ENCODE results near the gene HOXB4.

The HOXB4 gene

DNA sequence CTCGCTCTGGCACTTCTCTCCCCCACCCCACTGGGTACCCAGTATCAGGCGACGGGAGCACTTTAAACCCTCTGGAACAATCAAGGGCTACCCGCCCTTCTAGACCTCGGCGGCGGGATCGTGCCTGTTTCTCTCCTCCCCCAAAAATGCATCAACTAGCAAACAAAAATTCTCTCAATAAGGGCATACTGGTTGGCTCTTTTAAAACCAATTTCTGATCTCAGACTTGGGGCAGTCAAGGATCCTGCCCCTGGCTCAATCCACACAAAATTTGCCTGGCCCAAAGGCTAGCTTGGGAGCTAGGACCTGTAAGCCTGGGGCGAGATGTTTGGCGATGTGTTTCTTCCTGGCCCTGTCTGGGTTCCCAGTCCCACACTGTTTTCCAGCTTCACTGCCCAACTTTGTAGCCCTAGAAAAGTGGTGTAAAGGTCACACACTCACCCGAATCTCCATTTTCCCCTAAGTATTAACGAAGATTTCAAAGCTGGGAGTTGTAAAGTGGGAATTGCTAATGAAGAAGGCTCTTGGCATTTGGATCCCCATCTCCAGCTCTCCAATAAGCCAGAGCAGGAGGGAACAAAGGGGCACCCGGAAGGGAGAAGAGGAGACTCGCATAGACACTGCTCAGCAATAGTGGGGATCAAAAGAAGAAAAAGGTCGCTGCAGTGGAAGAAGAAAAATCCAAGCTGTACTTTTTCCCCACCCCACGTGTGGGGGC is 18.9 kb downstream of the HOXB4 start:
- no peak for DNase-seq (ENCODE audit: low spot score)

DNA sequence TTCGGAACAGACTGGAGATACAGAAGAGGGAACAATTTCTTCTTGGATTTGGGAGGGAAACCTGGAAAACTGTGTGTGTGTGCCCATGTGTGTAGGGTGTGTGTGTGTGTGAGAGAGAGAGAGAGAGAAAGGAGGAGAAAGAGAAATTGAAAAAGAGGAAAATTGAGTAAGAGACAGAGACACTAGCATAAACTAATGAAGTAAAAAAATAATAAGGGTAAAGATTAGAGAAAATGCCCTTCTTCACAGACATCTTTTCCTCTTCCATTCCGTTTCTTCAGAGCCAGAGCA is 19.4 kb downstream of the HOXB4 start:
- DNase-seq (ENCODE audit: low spot score): no peak

DNA sequence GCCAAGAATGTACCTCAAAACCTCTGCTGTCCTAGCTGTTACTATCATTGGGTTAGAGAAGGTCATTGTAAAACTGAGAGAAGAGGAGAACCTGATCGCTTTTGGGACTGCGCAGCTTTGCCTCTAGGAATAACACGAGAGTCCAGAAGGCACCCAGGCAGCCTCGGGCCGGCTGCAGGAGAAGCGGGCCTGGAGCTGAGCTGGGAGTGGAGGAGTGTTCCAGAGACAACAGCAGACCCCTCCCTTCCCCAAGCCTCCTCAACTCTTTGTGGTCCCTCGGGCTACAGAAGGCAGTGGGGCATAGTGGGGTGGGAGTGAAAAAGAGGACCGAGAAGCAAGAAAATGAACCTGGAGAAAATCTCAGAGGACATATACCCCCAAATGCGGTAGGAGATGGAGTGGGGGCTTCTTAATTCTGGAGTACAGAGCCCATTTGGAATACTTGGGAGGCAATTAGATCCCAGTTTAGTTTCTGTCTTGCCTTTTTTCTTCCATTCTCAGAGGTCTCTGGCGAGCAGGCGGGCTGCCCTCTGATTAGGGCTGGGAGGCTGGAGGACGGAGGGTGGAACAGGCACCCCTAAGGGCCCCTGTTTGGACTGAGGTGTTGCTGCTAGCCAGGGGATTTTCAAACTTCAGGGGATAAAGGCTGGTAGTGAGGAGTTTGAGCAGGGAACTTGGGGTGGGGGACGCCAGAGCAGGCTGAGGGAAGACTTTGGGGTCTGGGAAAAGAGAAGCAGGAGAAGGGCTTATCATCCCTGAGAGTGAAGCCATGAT is 19.9 kb downstream of the HOXB4 start:
- no peak for DNase-seq (ENCODE audit: low spot score)

DNA sequence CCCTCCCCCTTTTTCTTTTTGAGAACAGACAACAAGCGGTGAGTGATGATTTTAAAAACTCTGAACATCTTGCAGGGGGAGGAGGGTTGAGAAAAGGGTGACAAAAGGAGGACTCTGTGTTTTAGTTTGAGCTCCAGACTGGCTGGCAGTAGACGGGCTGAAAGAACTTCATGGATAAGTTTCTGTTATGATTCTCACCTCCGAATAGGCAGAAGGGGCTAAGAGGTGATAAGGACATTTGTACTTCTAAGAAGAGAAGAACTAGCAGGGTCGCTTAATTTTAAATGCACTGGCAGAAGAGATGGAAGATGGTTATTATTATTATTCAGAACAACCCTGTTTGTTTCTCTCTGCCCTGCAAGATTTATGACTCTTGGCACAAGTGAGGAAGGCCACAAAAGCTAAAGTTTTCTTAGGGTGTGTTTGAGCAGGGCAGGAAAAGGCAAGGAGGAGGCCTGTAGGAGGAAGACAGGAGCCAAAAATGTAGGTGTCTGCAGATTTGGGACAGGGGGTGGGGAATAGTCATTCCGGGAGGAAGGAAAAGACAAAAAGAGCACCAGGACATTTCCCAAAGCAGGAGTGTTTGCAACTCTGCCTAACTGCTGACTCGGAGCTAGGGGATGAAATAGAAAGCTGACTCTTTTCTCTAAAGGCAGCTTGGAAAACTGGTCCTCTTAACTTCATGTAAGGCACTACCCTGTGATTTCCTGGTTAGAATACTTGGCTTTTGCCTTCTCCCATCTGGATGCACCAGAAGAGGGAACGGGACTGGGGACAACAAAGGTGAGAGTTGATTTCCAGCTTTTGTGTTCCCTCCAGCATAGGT is 21.4 kb downstream of the HOXB4 start:
- no peak for DNase-seq (ENCODE audit: low spot score)

- DNase-seq (ENCODE audit: low spot score): no peak
These were observed 21.9 kb downstream of the HOXB4 start for GRCh38 chr17:48556229-48556575.

DNA sequence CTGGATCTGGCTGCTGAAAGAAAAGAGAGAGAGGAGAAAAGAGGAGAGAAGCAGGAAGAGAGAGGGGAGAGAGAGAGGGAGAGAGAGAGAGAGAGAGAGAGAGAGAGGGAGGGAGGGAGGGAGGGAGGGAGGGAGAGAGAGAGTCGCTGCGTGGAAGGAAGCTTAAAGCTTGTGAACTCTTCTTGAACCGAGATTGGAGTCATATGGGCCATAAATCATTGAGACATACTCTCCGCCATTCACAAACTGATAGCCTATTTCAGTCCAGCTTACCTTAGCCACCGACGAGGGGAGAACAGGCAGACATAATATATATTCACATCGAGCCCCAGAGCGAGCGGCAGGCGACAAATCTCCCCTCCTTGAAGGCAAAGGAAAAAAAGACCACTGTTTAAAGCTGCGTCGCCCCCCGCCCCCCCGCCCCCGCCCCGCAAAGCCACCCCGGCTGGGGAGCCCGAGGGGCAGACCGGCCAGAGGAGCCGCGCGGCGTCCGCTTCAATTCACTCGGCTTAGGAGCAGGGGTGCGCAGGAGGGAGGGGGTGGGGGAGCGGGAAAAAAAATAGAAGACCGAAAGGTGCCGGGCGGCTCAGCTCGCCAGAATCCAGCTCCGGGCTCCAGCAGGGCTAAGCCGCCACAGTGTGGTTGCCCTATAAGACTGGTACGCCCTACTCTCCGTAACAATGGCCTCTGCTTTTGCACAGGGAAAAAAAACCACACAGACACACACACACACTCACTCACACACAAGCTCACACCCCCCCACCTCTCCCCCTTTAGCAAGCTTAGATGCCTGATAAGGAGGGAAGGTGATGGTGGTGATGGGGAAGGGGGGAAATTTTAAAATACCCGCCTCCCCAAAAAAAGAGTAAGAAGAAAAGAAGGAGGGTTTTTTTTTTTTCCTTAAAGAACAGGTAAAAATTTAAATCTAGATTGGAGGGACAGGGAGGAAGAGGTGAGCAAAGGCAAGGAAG is 22.6 kb downstream of the HOXB4 start:
- no peak for DNase-seq (ENCODE audit: low spot score)

DNA sequence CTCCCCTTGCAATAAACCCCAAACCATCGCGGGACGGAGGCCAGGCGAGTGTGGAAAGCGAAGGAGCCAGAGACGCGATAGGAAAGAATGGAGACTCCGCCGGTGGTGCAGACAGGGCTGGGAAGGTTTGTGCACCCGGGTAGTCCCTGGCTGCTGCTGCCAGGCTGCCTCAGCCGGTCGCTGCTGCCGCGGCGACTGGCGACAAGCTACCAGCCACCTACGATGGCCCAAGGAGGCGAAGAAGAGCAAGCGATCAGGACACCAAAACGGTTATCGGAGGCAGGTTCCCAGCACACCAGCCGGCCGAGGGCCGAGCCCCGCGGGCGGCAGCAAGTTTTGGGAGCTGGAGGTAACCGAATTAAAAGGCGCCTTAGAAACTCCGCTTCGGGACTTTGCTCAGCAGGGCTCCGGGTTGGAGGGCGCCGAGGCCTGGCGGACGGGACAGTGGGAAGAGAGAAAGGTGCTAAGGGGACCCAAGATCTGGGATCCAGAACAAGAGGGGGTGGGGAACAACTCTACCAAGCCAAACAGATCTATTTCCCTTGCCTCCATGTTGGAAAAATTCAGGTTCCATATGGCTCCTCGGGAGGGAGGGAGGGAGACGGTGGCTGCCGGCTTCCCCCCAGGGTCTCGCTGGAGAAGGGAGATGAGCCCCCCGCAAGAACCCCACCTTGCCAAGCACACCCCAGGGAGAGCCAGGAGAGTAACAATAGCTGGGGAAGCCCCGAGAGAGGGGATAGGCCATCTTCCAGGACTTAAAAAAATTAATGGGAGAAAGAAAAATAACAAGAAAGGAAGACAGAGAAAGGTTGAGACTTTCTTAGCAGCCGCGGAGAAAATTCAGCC is 23.5 kb downstream of the HOXB4 start:
- no peak for DNase-seq (ENCODE audit: low spot score)

- DNase-seq (ENCODE audit: low spot score): no peak
These were observed 24.3 kb downstream of the HOXB4 start for GRCh38 chr17:48553826-48554225.

GRCh38 chr17:48553190-48553547 is 25.0 kb downstream of the HOXB4 start:
- DNase-seq (ENCODE audit: low spot score): no peak

- no peak for DNase-seq (ENCODE audit: low spot score)
These were observed 25.5 kb downstream of the HOXB4 start for GRCh38 chr17:48552466-48553189.

DNA sequence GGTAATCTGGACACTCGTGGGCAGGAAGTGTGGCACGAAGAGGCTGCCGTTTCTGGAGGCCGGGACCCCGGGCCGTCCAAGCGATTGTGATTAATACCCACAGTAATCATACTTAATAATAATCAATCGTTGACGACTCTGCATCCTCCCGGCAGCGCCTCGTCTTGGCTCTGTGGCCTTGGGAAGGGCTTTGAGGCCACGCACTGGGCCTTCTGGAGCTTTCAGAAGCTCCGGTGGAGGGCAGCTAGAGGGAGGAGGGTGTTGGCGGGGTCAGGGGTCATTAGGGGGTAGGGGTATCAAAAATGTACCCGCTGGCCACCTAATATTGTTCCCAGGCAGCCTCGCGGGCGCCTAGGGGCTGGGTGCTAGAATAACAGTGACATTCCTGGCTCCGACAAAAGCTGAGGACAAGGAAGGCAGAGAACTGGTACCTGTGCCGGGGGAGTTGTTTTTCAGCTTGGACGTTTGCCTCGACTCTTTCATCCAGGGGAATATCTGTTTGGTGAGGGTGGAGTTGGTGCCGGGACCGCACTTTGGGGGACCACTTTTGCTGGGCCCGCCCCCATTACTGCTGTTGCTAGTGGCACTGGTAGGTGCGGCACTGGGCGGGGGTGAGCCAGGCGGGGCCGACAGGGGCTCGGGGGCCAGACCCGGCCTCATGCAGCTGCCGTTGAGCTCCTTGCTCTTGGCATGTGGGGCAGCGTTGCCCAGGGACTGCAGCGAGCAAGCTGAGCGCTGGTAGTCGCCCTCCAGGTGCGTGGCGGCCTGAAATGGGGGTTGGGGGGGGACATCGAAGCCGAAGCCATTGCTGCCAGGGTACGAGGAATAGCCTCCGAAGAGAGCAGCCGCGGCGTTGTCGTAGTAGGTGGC is 26.3 kb downstream of the HOXB4 start:
- no peak for DNase-seq (ENCODE audit: low spot score)

DNA sequence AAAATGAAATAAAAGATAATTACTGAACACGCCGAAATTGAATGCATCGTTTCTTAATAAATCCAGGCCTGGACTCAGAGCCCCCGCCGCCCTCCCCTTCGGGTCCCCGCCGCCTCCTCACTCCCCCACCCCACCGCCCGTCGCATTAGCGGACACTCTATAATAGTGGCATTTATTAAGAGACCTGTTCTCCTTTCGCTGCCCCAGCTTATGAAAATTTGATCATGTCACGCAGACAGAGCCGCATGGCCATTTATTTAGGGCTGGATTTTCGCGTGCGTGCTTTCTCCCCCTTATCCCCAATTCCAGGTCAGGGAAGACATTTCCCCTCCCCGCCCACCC is 27.0 kb downstream of the HOXB4 start:
- DNase-seq (ENCODE audit: low spot score): no peak

DNA sequence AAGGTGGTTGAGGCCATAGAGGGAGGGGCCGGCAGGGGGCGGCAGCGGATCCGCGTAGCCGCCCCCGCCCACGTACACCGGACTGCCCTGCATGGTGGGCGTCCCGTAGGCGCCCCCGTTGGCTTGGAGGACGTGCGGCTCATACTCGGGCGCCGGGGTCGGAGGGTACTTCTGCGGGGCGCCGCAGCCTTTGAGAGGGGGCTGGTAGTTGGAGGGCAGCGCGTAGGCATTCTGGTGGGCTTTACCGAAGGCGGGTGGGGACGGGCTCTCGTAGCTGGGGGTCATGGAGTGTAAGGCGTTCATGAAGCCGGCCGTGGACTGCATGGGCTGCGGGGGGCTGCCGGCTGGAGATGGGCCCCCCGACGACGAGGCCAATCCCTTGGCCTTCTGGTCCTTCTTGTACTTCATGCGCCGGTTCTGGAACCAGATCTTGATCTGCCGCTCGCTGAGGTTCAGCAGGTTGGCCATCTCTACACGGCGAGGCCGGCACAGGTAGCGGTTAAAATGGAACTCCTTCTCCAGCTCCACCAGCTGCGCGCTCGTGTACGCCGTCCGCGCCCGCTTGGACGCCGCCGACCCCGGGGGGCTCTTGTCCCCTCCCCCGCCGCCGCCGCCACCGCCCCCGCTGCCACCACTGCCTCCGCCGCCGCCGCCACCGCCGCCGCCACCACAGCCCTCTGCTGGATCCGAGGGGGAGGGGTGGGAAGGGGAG is 27.5 kb downstream of the HOXB4 start:
- no peak for DNase-seq (ENCODE audit: low spot score)

- DNase-seq (ENCODE audit: low spot score): no peak
These were observed 28.1 kb downstream of the HOXB4 start for GRCh38 chr17:48549914-48550501.

DNA sequence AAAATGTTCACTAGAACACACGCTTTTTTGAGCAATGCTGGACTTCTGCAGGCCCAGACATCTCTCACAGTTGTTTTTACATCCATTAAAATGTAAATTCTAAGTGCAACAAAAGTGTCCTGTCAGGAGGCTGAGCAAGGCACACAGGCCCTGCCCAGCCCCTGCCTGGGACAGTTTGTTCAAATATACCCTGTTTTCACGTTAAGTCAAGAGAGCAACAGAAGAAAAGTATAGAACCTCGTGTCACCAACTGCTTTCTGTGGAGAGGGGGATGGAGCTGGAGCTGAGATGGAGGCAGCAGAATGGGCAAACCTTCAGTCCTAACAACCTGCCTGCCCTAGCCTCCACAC is 28.9 kb downstream of the HOXB4 start:
- DNase-seq (ENCODE audit: low spot score): no peak

DNA sequence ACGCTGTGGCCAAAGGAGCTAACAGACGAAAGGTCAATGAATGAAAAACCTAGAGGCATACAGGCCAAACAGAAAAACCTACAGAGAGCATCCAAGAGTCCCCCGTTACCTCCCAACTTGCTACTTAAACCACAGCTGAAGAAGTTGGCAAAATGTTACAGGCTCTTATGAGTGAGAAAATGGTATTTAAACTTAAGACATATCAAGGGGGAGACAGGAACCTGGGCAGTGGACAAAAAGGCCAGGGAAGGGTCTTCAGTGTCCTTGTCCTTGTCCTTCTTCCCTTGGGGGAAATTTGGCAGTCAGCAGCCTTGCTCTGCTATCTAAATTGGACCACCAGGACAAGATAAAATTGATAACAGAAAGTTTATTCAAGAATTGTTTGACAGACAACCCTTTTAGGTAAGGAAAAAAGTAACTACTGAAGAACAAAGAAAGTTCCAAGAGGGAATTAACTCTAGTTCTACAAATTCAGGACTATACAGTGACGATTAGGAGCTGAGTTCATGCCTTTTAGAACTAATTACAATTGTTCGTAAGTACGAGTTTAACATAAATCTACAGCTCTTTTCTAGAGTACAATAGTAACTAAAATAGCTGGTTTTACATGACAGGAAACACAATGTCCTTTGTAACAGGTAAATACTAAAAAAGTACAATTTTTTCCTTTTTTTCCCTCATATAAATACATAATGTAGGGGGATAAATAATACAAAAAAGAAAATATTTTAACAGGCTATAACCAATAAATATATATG is 29.4 kb downstream of the HOXB4 start:
- no peak for DNase-seq (ENCODE audit: low spot score)

DNA sequence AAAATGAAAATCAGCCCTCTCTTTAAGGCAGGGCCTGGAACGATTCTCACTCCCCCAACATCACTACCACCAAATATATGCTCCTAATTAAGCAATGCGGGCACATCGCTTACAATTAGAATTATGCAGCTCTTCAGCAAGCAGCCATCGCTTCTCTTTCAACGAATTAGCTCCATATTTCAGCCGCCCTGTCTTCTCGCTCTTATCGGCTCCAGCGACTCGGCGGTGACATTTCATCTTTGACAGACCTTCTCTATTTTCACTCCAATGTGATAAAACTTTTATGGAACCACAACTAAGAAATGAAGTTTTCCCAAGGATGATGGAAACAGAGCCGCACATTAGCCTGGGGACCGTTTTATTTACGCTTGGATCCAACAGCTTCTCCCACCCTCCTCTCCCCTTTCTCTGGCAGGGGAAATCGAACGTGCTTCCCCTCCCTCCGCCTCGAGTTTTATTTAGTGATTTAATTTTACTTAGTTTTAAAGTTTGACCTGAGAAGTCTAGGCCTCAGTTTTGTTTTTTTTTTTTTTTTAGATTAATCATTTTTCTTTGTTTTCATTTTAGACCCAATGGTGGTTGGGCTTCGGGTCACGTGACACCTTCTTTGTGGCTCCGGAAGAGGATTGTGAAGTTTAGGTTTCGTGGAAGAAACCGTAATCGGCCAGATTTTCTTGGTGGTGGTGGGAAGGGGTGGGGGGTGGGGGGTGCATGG is 30.2 kb downstream of the HOXB4 start:
- DNase-seq (ENCODE audit: low spot score): no peak
